Endothelial cell of umbilical vein (primary cell): Measurements from ENCODE around the gene NES. TPM values are rescaled to one million over a fixed set of nuclear protein-coding genes. Genes with fewer than 3 reads are reported as not detected.

Experiments
- BruUV-seq: library from RNA; stranded (reverse); fragments of 400-500 nt; replicated peaks from 2 replicates; lab custom pipeline; 2021; lab: Mats Ljungman, UMichigan
- CTCF ChIA-PET: fragments of 300-600, 350-600 bp; sonication (Branson Sonifier 250); formaldehyde crosslinking; loops from one replicate; lab custom pipeline; 2021; ENCODE audit warnings: antibody characterized with exemption, inconsistent platforms; lab: Charles Lee
- POLR2A ChIA-PET: fragments of 300-600, 350-600 bp; sonication (Branson Sonifier 250); formaldehyde crosslinking; loops from one replicate; lab custom pipeline; 2021; ENCODE audit warnings: antibody characterized with exemption, inconsistent platforms; lab: Charles Lee
- DNase-seq: peaks from one replicate; pipeline ENCODE4 v3.0.0-alpha.2; 2011; ENCODE audit warnings: low read depth, low spot score
- FAIRE-seq: peaks from 2 replicates; lab custom pipeline; 2011; peaks lifted over from hg19 to GRCh38; lab: Jason Lieb, UNC
- H2AFZ ChIP-seq: 2 replicates; pipeline ENCODE4 v1.6.0; 2012; ENCODE audit warnings: low read depth, low read length, control low read depth, inconsistent platforms
- H3K27ac ChIP-seq: 2 replicates; pipeline ENCODE4 v1.5.1; 2011; ENCODE audit warnings: low read depth, mild to moderate bottlenecking, control low read depth, low read length, moderate library complexity; ENCODE audit not compliant: insufficient read depth
- H3K27me3 ChIP-seq, 2 experiments: 2 replicates each; pipeline versions ENCODE4 v1.6.0 to v1.6.1; 2011; ENCODE audit warnings: low read length in 2 of 2, mixed read lengths in 1 of 2; ENCODE audit not compliant: control insufficient read depth in 2 of 2, insufficient read depth in 2 of 2
- H3K36me3 ChIP-seq, 2 experiments: 2 replicates in 1 of 2; 3 replicates in 1 of 2; pipeline ENCODE4 v1.5.1; 2011; ENCODE audit warnings: low read length in 2 of 2, mild to moderate bottlenecking in 1 of 2, moderate library complexity in 1 of 2; ENCODE audit not compliant: control insufficient read depth in 2 of 2, insufficient read depth in 2 of 2; ENCODE audit errors: extremely low read depth in 1 of 2
- H3K4me1 ChIP-seq: 3 replicates; pipeline ENCODE4 v1.5.1; 2011; ENCODE audit warnings: mild to moderate bottlenecking, low read length; ENCODE audit not compliant: control insufficient read depth, insufficient read depth; ENCODE audit errors: extremely low read depth
- H3K4me2 ChIP-seq: 2 replicates; pipeline ENCODE4 v1.6.1; 2011; ENCODE audit warnings: low read length, control low read depth, mixed read lengths; ENCODE audit not compliant: insufficient read depth
- H3K4me3 ChIP-seq, 3 experiments: fragments of 200-600 bp in 1 of 3; sonication (generic), shearing (Covaris generic) in 1 of 3; replicated peaks in 1 of 3; 2 replicates each; pipeline ENCODE4 v1.5.1; 2011 to 2016; ENCODE audit warnings: control low read depth in 3 of 3, low read length in 3 of 3, mild to moderate bottlenecking in 2 of 3, inconsistent platforms in 1 of 3, low read depth in 1 of 3, moderate library complexity in 1 of 3; ENCODE audit not compliant: insufficient read depth in 1 of 3
- H3K79me2 ChIP-seq: 2 replicates; pipeline ENCODE4 v1.6.0; 2012; ENCODE audit warnings: low read length, inconsistent platforms; ENCODE audit not compliant: control insufficient read depth, insufficient read depth
- H3K9ac ChIP-seq: replicated peaks from 2 replicates; pipeline ENCODE3; 2011; ENCODE audit warnings: low read length, control low read depth; ENCODE audit not compliant: insufficient read depth; ENCODE audit errors: extremely low read depth
- H3K9me1 ChIP-seq: replicated peaks from 3 replicates; pipeline ENCODE4 v1.6.0; 2011; ENCODE audit warnings: mild to moderate bottlenecking, low read length; ENCODE audit not compliant: control insufficient read depth, insufficient read depth; ENCODE audit errors: extremely low read depth
- H3K9me3 ChIP-seq: replicated peaks from 2 replicates; pipeline ENCODE4 v1.5.1; 2012; ENCODE audit warnings: low read length, inconsistent platforms; ENCODE audit not compliant: control insufficient read depth, insufficient read depth
- H4K20me1 ChIP-seq: replicated peaks from 2 replicates; pipeline ENCODE3; 2011; ENCODE audit warnings: mild to moderate bottlenecking, low read length; ENCODE audit not compliant: control insufficient read depth, insufficient read depth; ENCODE audit errors: extremely low read depth
- CTCF ChIP-seq, 2 donors: IDR thresholded peaks; 1 replicate in 1 of 2; 2 replicates in 1 of 2; pipeline ENCODE4 v1.5.1; 2011; ENCODE audit warnings: low read length in 2 of 2, mild to moderate bottlenecking in 2 of 2, moderate library complexity in 2 of 2, control low read depth in 1 of 2, inconsistent platforms in 1 of 2, low read depth in 1 of 2; ENCODE audit not compliant: insufficient read depth in 1 of 2; ENCODE audit errors: extremely low read depth in 1 of 2
- EZH2 ChIP-seq: IDR thresholded peaks from 2 replicates; pipeline ENCODE4 v1.6.1; 2012; ENCODE audit warnings: borderline replicate concordance, low read depth, mild to moderate bottlenecking, moderate library complexity, low read length, inconsistent platforms; ENCODE audit not compliant: severe bottlenecking
- FOS ChIP-seq: IDR thresholded peaks from 2 replicates; pipeline ENCODE4 v1.6.1; 2011; ENCODE audit warnings: mild to moderate bottlenecking, low read length, moderate library complexity, borderline replicate concordance; ENCODE audit not compliant: insufficient read depth
- GATA2 ChIP-seq: IDR thresholded peaks from 2 replicates; pipeline ENCODE4 v1.7.0; 2011; ENCODE audit warnings: low read depth, mild to moderate bottlenecking, moderate library complexity, mixed read lengths, low read length; ENCODE audit not compliant: insufficient read length, insufficient read depth
- JUN ChIP-seq: IDR thresholded peaks from 2 replicates; pipeline ENCODE4 v1.6.1; 2011; ENCODE audit warnings: borderline replicate concordance, low read depth; ENCODE audit not compliant: insufficient read length, insufficient read depth
- MAX ChIP-seq: IDR thresholded peaks from 2 replicates; pipeline ENCODE4 v1.6.1; 2011; ENCODE audit not compliant: insufficient read depth, insufficient read length
- MYC ChIP-seq: IDR thresholded peaks from one replicate; pipeline ENCODE4 v1.6.1; 2011; ENCODE audit warnings: mild to moderate bottlenecking, low read depth, low read length
- POLR2A ChIP-seq: IDR thresholded peaks from 2 replicates; pipeline ENCODE4 v1.6.1; 2012; ENCODE audit warnings: low read depth, mild to moderate bottlenecking, control low read depth, low read length
- POLR2AphosphoS5 ChIP-seq: IDR thresholded peaks from 2 replicates; pipeline ENCODE4 v1.6.1; 2012; ENCODE audit warnings: low read depth, mild to moderate bottlenecking, control low read depth, low read length, moderate library complexity; ENCODE audit not compliant: insufficient read depth
- dilution Hi-C: fragments of 300-500 bp; cut with MboI; formaldehyde crosslinking; loops from one replicate; pipeline ENCODE4 v1.15.0; 2019; ENCODE audit warnings: low sequenced_read_pairs; ENCODE audit not compliant: extremely low pct_ligation_motif_present
- intact Hi-C: fragments of 100-400 bp; cut with micrococcal nuclease; formaldehyde crosslinking; loops from one replicate; pipeline ENCODE4 v1.10.0; 2022
- polyA plus RNA-seq, 4 experiments: library from polyadenylated mRNA; depleted of rRNA in 3 of 4; stranded (reverse) in 3 of 4; unstranded in 1 of 4; fragments of >200 nt; gene quantifications; 2 replicates each; pipeline versions ENCODE4 v1.2.1 to v1.2.3, GENCODE V29; 2011 to 2012; ENCODE audit warnings: missing spikeins in 1 of 4
- total RNA-seq: library from RNA; stranded (reverse); gene quantifications from 2 replicates; pipeline ENCODE4 v1.2.3, GENCODE V29; 2021

The NES gene
- total and polyA plus RNA-seq, 2 donors (not counting 3 experiments of a cell fraction or from before 2014, with no cell fraction given) = 19.4 to 274 TPM

- Histone ChIP-seq H3K27me3 (peaks cover 49 to 50% of the 10 kb centered on the region in 2 experiments), H3K36me3 (no peaks in the 10 kb centered on the region), H3K9ac (no peak overlapping the region), H3K27ac (no peak overlapping the region), H3K79me2 (no peaks in the 10 kb centered on the region), H2AFZ (no peak overlapping the region), H3K4me3 (no peak overlapping the region), H3K9me3 (no peaks in the 10 kb centered on the region), H4K20me1 (no peaks in the 10 kb centered on the region), H3K4me2 (no peak overlapping the region), H3K4me1 (peaks cover 10% of the 10 kb centered on the region), H3K9me1 (no peaks in the 10 kb centered on the region)
- no peak for TF ChIP-seq GATA2
- no peak for TF ChIP-seq EZH2
- TF ChIP-seq JUN = no peak
- no peak for TF ChIP-seq CTCF (IDR thresholded peaks at IDR 0.05; ENCODE audit: extremely low read depth in 1 of 2, insufficient read depth in 1 of 2, low read depth in 1 of 2, low read length in 2 of 2)
- no peak for TF ChIP-seq MAX
- no peak for TF ChIP-seq FOS
- no peak for TF ChIP-seq MYC
- no peak for TF ChIP-seq POLR2AphosphoS5
- no peak for TF ChIP-seq POLR2A
- ChIA-PET CTCF (interaction anchor here (0.7 to 13.8 kb wide), 8 partner anchors 9 to 267 kb away, joined by 3 to 237 read pairs (median 14); no protein-coding TSS in a partner anchor), POLR2A (no interaction called here)
- no TSS peak for BruUV-seq
- DNase-seq (no peak), FAIRE-seq (no peak)
- intact Hi-C loops (no loop called here), dilution Hi-C loops (no loop called here)
These were observed 54.5 kb downstream of the NES start for GRCh38 chr1:156622581-156623297.
